Measurements from ENCODE around the gene AOPEP. TPM values are rescaled to one million over a fixed set of nuclear protein-coding genes. Genes with fewer than 3 reads are reported as not detected.
A peak's percentile ranks its signal among the peaks of the same experiment; 100 is the strongest.

Gene AOPEP
- total and polyA plus RNA-seq, 11 donors, result 105 to 310 (median 185) TPM

GRCh38 chr9:94908583-94909249, 182.2 kb downstream of the AOPEP start:
- 59 to 70% (median 62%) methylated on average over 9 of the region's 9 CpGs for WGBS, 4 donors
- Histone ChIP-seq H3K4me1 (peaks cover 0 to 33% (median 20%) of the 10 kb centered on the region in 12 donors), H3K27ac (peak overlapping the region in 10 of 12 donors; percentile 11 to 78 (median 66)), H3K27me3 (no peaks in the 10 kb centered on the region), H3K4me3 (no peak overlapping the region), H3K9me3 (no peaks in the 10 kb centered on the region), H3K36me3 (no peaks in the 10 kb centered on the region)
- DNase-seq (peak in 1 of 5 donors; percentile 61), ATAC-seq (peak; percentile 56 to 83 (median 72))
- TF ChIP-seq POLR2A (IDR thresholded peaks at IDR 0.05) (no peak), CTCF (IDR thresholded peaks at IDR 0.05) (no peak)
- intact Hi-C loops (cut with DNase I), result no loop called here

GRCh38 chr9:94909250-94909894, 182.9 kb downstream of the AOPEP start:
- WGBS, 4 donors, result 91 to 97% (median 96%) methylated on average over 12 of the region's 12 CpGs
- Histone ChIP-seq H3K36me3 (no peaks in the 10 kb centered on the region), H3K4me1 (peaks cover 0 to 37% (median 20%) of the 10 kb centered on the region in 12 donors), H3K27ac (peak overlapping the region in 7 of 12 donors; percentile 35 to 78 (median 71)), H3K27me3 (no peaks in the 10 kb centered on the region), H3K9me3 (no peaks in the 10 kb centered on the region), H3K4me3 (no peak overlapping the region)
- DNase-seq, result no peak
- ATAC-seq, result no peak
- intact Hi-C loops (cut with DNase I), result no loop called here
- no peak for TF ChIP-seq POLR2A (IDR thresholded peaks at IDR 0.05)
- no peak for TF ChIP-seq CTCF (IDR thresholded peaks at IDR 0.05)

GRCh38 chr9:94909965-94910730, 183.6 kb downstream of the AOPEP start:
- ATAC-seq (no peak), DNase-seq (no peak)
- TF ChIP-seq POLR2A (IDR thresholded peaks at IDR 0.05) (no peak), CTCF (IDR thresholded peaks at IDR 0.05) (no peak)
- no peaks in the 10 kb centered on the region for H3K9me3 ChIP-seq
- no peak overlapping the region for H3K4me3 ChIP-seq
- no peaks in the 10 kb centered on the region for H3K36me3 ChIP-seq
- no peaks in the 10 kb centered on the region for H3K27me3 ChIP-seq
- H3K4me1 ChIP-seq, result peaks cover 0 to 42% (median 22%) of the 10 kb centered on the region in 12 donors
- intact Hi-C loops (cut with DNase I), result loop anchor here in 3 of 10 donors (5.0 to 10.0 kb wide), 2 partner anchors 113 to 125 kb away; no protein-coding TSS in a partner anchor
- WGBS, 4 donors, result 94 to 97% (median 96%) methylated on average over 13 to 20 of the region's 20 CpGs
- H3K27ac ChIP-seq, result no peak overlapping the region

- Histone ChIP-seq H3K4me3 (no peak overlapping the region), H3K9me3 (no peaks in the 10 kb centered on the region), H3K27me3 (no peaks in the 10 kb centered on the region), H3K27ac (no peak overlapping the region), H3K36me3 (no peaks in the 10 kb centered on the region), H3K4me1 (peaks cover 0 to 42% (median 22%) of the 10 kb centered on the region in 12 donors)
- DNase-seq (no peak), ATAC-seq (no peak)
- intact Hi-C loops (cut with DNase I), result loop anchor here in 3 of 10 donors (5.0 to 10.0 kb wide), 2 partner anchors 114 to 126 kb away; no protein-coding TSS in a partner anchor
- 78 to 87% (median 85%) methylated on average over 3 of the region's 3 CpGs for WGBS, 4 donors
- TF ChIP-seq CTCF (IDR thresholded peaks at IDR 0.05) (no peak), POLR2A (IDR thresholded peaks at IDR 0.05) (no peak)
Measured at GRCh38 chr9:94911211-94911610, 184.7 kb downstream of the AOPEP start.

Measured in heart left ventricle (tissue), 16 donors.